ENCODE measurements around the gene MMD.
"Not testable (repeated sequence)": the region's sequence is repeated elsewhere in the genome, so short reads cannot be mapped to it uniquely, and the experiment has no call there.

Gene MMD

GRCh38 chr17:55394357-55395021, 27.1 kb downstream of the MMD start:
- no peak for DNase-seq (ENCODE audit: low spot score)

DNA sequence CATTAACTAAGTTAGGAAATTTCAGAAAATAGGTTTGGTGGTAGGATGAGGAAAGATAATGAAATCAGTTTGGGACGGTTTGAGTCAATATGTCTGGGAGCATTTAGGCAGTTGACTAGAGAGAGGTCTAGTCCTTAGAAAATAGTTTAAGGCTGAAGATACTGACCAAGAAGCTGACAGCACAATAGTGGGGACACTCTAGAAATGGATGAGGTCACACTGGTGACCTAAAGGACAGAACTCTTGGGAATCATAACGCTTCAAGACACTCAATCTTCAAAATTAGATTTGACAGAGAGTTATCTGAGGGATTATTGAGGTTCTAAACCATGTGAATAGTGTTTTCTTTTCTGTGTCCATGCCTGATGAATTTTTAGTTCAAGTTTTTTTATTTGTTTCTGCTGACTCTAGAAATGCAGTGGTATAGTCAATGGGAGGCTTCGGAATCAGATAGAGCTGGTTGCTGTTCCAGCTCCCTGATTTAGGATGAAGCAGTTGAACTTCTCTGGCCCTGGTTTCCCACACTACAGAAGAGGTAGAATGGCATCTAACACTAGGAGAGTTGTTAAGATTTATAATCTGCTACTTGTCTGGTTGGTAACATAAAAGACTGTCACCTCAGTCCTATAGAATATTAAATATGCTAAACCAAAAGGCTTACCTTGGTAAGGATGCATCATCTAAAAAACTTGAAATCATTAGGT, 29.7 kb downstream of the MMD start:
- DNase-seq (ENCODE audit: low spot score): no peak

DNA sequence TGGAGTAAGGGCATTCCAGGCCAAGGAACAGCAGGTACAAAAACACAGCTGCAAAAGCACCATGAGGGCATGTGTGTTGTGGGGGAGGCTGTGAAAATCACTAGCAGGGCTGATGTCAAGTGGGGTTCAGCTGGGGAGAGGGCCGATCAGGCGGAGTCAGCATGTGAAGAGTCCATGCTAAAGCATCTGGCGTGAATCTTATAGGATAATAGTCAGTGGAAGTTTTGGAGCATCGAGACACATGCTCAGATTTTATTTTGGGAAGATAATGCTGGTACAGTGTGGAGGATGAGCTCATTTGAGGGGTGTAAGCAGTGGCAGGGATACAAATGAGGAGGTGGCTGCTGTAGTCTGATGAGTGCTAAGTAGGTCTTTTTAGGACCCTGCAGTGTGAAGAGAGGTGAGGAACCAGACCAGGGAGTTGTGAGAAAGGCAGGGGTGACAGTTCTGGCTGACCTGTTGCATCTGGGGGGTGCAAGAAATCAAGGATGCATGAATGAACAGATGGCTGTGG, 30.3 kb downstream of the MMD start:
- no peak for DNase-seq (ENCODE audit: low spot score)

DNA sequence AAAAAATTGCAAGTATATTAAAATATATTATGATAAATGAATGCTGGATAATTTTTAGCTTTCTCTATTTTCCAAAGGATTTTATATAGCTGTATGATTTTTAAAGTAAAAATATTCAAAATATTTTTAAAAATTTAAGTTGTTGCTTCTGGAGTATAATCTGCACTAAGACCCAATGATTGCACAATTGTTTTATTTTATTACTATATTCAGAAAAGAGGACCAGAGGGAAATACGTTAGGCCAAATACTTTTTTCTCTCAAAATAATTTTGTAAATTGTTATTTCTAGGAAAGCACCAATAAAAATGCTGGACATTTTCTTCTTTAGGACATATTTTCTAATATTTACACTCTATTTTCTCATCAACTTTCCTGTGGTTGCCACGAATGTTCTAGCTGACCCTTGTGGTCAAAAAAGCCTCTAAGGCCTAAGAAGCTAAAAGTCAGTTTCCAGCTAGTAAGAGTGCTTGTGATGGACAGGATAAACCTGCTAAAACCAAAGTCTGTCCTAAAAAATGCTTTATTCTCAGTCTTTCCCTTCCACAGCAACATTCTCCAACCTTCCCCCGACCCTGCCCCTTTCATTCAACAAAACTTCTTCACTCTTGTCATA, 31.2 kb downstream of the MMD start:
- DNase-seq (ENCODE audit: low spot score): no peak

- not testable (repeated sequence) for DNase-seq (ENCODE audit: low spot score)
These were observed 31.9 kb downstream of the MMD start for GRCh38 chr17:55389715-55390114.

- DNase-seq (ENCODE audit: low spot score): no peak
These were observed 32.8 kb downstream of the MMD start for GRCh38 chr17:55388842-55389241.

DNA sequence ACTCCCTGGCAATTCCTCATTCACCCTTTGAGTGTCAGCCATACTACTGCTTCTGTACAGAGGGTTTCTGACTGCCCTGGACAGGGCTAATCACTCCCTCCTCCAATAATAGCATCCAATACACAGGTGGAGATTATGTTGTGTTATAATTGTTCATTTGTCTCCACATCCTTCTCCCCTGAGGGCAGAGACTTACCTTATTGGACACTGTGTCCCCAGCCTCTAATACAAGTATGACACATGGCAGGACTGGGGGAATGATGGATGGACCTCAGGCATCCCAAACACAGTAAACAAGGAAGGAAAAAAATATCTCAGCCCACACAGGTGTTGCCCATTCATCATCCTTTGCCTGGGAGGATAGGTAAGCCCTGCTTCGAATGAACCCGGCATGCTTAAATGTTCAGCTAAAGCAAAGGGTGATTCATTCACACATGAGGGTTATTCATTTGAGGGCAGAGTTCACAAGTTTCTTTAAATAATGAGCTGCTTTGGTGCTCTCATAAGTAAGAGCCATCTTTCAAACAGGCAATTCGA, 34.8 kb downstream of the MMD start:
- DNase-seq (ENCODE audit: low spot score): no peak

DNA sequence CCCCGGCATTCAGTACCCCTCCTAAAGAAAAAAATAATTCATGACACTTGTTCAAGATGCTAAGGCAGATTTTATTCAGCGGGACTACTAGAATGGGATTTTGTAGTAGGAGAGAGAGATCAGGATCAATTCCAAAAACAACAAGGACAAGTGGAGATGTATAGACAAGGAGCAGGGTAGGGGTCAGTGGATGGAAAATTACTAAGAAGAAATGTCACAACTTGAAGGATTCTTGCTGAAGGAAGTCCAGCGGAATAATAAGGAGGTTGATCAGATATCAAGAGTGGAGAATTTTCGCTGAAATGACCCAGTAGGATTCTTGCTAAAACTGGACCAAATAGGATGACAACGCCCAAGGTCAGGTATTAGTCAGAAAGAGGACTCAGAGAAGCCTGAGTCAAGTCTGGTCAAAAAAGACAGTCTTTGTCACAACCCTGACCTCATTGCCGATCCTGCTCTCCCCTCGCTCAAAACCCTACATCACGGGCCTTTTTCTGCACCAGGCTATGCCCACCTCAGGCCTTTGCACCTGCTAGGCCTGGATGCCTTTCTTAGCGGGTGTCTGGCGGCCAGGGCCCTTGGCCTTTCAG, 36.9 kb downstream of the MMD start:
- no peak for DNase-seq (ENCODE audit: low spot score)

DNA sequence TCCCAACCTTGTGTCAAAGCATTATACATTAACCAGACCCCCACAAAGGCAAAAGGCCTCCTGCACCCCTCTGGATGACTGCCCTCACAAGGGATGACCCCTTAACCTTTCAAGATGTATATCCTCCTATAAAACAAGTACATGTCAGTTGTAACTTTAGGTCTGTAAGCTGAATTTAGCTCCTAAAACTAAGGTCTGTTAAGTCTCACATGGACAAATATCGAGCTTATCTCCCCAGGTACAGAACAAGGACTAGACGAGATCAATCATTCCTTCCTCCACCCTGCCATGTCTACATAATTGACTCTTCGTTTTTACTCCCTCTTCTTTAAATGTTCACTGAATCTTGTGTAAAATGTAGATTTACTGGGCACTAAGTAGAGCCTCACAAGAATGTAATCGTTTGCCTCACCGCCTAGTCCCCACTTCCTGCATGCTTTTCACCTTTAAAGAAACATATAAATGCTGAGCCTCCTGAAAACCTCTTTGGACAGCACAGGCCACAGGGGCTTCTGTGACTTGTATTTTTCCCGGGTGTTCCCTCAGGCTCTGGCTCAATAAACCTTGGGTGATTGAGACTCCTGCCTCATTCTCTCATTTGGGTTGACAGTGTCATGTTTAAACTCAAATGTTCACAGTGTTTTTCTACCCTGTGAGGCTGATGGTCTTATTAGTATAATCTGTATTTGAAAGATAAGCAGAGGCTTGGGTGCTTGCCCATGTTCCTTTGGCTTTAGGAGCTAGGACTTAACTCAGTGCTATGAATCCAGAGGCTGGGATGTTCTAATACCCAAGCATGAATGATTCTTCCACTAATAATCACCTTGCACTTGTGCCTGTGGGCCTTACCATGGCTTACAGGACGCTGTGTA, 37.6 kb downstream of the MMD start:
- no peak for DNase-seq (ENCODE audit: low spot score)

DNA sequence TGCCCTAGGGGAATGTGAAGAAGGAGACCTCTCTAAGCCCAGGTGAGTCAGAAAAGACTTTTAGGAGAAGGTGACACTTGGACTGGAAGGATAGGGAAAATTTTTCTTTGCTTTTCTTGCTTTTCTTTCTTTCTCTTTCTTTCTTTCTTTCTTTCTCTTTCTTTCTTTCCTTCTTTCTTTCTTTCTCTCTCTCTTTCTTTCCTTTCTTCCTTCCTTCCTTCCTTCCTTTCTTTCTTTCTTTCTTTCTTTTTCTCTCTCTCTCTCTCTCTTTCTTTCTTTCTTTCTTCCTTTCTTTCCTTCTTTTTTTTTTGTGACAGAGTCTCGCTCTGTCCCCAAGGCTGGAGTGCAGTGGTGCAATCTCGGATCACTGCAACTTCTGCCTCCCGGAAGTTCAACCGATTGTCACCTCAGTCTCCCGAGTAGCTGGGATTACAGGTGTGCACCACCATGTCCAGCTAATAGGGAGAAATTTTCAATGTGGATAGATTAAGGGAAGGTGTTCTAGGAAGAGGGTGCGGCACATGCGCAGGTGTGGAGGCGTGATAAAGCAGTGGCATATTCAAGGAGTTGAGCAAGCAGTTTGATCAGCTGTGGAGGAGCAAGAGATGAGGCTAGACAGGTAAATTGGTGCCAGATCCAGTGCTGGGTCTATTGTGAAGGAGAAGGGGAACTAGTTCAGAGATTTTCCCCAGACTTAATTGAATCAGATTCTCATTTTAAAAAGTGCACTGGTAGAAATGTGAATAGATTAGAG, 40.4 kb downstream of the MMD start:
- DNase-seq (ENCODE audit: low spot score): no peak

- no peak for DNase-seq (ENCODE audit: low spot score)
These were observed 43.9 kb downstream of the MMD start for GRCh38 chr17:55377671-55378275.

DNA sequence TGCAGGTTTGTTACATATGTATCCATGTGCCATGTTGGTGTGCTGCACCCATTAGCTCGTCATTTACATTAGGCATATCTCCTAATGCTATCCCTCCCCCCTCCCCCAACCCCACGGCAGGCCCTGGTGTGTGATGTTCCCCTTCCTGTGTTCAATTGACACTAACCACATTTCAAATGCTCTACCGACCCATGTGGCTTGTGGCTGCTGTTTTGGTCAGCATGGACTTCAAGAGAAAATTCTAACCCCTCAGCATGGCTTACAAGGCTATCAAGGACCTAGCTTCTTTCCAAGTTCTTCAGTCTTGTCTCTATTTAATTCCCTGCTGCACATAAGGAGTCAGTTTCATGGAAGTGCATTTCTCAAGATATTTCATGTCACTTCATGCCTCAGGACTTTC, 52.9 kb downstream of the MMD start:
- DNase-seq (ENCODE audit: low spot score): no peak

DNA sequence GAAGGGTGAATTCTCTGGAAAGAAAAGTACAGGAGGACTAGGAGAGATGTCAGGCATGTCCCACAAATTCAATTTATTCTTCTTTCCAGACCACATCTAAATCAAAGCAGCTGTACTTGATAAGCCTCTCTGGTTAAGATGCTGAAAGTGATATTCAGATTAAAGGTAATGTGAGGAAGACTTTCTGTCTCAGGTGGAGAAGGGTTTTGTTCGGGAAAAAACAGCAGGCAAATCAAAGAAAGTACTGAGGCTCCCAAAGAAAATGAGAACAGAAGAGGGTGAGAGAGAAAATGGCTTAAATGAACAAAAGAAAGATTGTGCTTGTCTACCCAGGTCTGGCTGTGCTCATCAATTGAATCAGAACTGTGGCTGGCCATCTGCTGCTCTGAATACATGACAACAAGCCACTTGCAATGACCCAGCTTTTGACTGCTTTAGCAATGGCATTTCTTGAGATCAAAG, 55.6 kb downstream of the MMD start:
- no peak for DNase-seq (ENCODE audit: low spot score)

DNA sequence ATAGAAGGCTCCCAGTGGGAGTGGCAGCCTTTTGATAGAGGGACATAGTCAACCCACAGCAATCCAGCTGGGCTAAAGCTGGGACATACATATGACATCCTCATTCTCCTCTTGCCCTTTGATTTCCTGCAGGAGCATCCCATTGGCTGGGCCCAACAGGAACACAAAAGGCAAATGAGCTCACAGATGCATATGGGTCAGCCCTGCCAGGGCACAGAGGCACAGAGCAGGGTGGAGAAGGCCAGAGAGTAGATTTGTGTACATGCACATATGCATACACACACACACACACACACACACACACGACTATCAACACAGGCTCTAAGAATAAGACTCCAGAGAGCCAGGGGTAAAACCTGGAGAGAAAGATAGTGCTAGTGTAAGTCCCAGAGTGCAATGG, 58.6 kb downstream of the MMD start:
- DNase-seq (ENCODE audit: low spot score): no peak

DNA sequence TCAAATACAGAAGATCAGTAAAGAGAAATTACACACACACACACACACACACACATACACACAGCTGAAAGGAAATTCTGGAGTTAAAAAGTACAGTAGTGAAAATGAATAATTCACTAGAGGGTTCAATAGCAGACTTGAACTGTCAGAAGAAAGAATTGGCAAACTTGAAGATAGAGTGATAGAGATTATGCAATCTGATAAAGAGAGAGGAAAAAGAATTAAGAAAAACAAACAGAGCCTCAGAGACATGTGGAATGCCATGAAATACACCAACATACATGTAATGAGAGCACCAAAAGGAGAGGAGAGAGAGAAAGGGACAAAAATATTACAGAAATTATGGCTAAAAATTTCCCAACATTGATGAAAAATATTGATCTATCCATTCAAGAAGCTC, 60.7 kb downstream of the MMD start:
- DNase-seq (ENCODE audit: low spot score): no peak

GRCh38 chr17:55356434-55357328, 65.0 kb downstream of the MMD start:
- peak; percentile 48 for DNase-seq (ENCODE audit: low spot score)

DNA sequence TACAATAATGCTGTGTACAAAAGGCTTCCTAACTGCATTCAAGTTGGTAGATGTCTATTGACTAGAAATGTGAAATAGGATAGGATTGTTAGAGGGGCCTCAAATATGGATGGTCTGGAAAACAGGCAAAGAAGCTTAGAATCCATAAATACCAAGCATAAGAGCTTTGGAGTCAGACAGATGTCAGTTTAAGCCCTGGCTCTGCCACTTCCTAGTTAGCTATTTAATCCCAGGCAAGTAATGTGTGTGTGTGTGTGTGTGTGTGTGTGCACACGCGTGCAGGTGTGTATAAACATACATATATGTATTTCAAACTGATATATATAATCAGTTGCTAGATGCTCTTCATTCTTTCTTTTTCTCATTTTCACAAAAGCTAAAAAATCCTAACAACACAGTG, 66.7 kb downstream of the MMD start:
- DNase-seq (ENCODE audit: low spot score): no peak

DNA sequence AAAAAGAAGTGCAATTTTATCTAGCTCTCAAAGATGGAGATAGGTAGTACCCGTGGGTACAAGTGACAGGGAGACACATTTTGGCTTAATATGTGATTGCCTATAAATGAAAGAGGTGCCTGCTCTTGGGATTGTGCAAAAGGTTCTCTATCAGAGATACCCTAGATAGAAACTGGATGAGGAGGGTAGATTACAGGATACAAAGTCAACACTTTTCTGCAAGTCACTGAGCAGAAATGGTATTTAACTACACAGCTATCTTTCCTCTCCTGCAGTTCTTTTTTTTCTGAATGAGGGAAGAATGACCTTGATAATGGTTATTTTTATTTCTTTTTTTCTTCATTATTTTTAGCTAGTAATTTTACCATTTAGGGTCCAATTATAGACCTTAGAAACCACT, 67.6 kb downstream of the MMD start:
- no peak for DNase-seq (ENCODE audit: low spot score)

GRCh38 chr17:55351226-55351625, 70.4 kb downstream of the MMD start:
- no peak for DNase-seq (ENCODE audit: low spot score)

Data from HuH-7.5 (cell line).